ENCODE measurements around the gene PHETA2. TPM values are rescaled to one million over a fixed set of nuclear protein-coding genes. Genes with fewer than 3 reads are reported as not detected.
A peak's percentile ranks its signal among the peaks of the same experiment; 100 is the strongest.
"Not testable (repeated sequence)": the region's sequence is repeated elsewhere in the genome, so short reads cannot be mapped to it uniquely, and the experiment has no call there.

PHETA2 gene
- total RNA-seq, 1 donor from 2014 or later = 15.4 TPM

- DNase-seq (ENCODE audit: low spot score) = no peak
These were observed 4.1 kb upstream of the PHETA2 start for GRCh38 chr22:42069801-42070516.

- DNase-seq (ENCODE audit: low spot score) = peak; percentile 99
These were observed 3.3 kb upstream of the PHETA2 start, which contains the start of gene NAGA for GRCh38 chr22:42070517-42071422. NAGA (minus strand) TSS chr22:42070812; CDS start chr22:42070297, 515 bp downstream.

- DNase-seq (ENCODE audit: low spot score) = not testable (repeated sequence)
These were observed 2.5 kb upstream of the PHETA2 start for GRCh38 chr22:42071508-42071907.

- no peak for DNase-seq (ENCODE audit: low spot score)
These were observed 1.3 kb upstream of the PHETA2 start for GRCh38 chr22:42072606-42073330.

- DNase-seq (ENCODE audit: low spot score) = no peak
These were observed 417 bp upstream of the PHETA2 start for GRCh38 chr22:42073621-42074041.

- no peak for DNase-seq (ENCODE audit: low spot score)
These were observed 1.0 kb downstream of the PHETA2 start for GRCh38 chr22:42074846-42075676.

GRCh38 chr22:42076764-42077485 is 2.9 kb downstream of the PHETA2 start:
- no peak for DNase-seq (ENCODE audit: low spot score)

- DNase-seq (ENCODE audit: low spot score) = no peak
These were observed 3.6 kb downstream of the PHETA2 start for GRCh38 chr22:42077486-42078125.

- peak; percentile 54 for DNase-seq (ENCODE audit: low spot score)
These were observed 4.6 kb downstream of the PHETA2 start for GRCh38 chr22:42078469-42079318.

- peak; percentile 99 for DNase-seq (ENCODE audit: low spot score)
These were observed 5.5 kb downstream of the PHETA2 start, which contains the start of gene SMDT1 for GRCh38 chr22:42079319-42080251. SMDT1 (plus strand) TSS chr22:42079700; CDS start chr22:42079769, 69 bp downstream.

- peak; percentile 64 for DNase-seq (ENCODE audit: low spot score)
These were observed 6.2 kb downstream of the PHETA2 start for GRCh38 chr22:42080287-42080686.

- DNase-seq (ENCODE audit: low spot score) = no peak
These were observed 9.1 kb downstream of the PHETA2 start for GRCh38 chr22:42083119-42083518.

- no peak for DNase-seq (ENCODE audit: low spot score)
These were observed 10.8 kb downstream of the PHETA2 start for GRCh38 chr22:42084874-42085273.

GRCh38 chr22:42086051-42086450 is 12.0 kb downstream of the PHETA2 start:
- DNase-seq (ENCODE audit: low spot score) = no peak

GRCh38 chr22:42090596-42091454 is 16.8 kb downstream of the PHETA2 start, which contains the start of gene NDUFA6:
NDUFA6 (minus strand) TSS chr22:42090772; CDS start chr22:42090744, 28 bp downstream.
- peak; percentile 100 for DNase-seq (ENCODE audit: low spot score)

- DNase-seq (ENCODE audit: low spot score) = no peak
These were observed 17.4 kb downstream of the PHETA2 start for GRCh38 chr22:42091455-42091782.

GRCh38 chr22:42101199-42101598 is 27.2 kb downstream of the PHETA2 start:
- DNase-seq (ENCODE audit: low spot score) = no peak
